ENCODE results near the gene SYNE1.

The SYNE1 gene

DNA sequence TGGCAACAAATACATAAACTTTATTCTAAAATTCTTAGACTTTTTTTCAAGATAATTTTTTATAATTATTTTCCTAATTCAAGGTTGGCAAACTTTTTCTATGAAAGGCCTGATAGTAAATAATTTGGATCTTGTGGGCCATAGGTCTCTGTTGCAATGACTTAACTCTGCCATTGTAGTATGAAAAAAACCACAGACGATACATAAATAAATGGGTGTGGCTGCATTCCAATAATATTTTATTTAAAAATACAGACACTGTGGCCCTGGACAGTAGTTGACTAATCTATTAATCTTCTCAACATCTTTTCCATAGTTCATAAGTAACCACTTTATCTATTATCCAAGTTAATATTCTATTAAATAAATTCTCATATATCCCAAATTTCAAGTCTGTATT is 281.1 kb downstream of the SYNE1 start:
- H4K12ac ChIP-seq (ENCODE audit: low read depth, low read length), result no peak overlapping the region
- no peak overlapping the region for H3K14ac ChIP-seq (ENCODE audit: low read length)
- no peaks in the 10 kb centered on the region for H3K4me1 ChIP-seq (ENCODE audit: control insufficient read depth in 1 of 2, insufficient read depth in 2 of 2, low read length in 2 of 2)
- DNase-seq, result no peak
- H4K8ac ChIP-seq (ENCODE audit: low read depth, low read length), result no peak overlapping the region
- H2BK120ac ChIP-seq (ENCODE audit: insufficient read depth, low read length, poor library complexity), result no peak overlapping the region
- H3K4me3 ChIP-seq (ENCODE audit: low read depth, low read length), result no peak overlapping the region
- no peak overlapping the region for H2BK12ac ChIP-seq (ENCODE audit: low read length)
- H2AFZ ChIP-seq (ENCODE audit: insufficient read depth, low read length, poor library complexity), result no peak overlapping the region
- no peak overlapping the region for H2AK5ac ChIP-seq (ENCODE audit: low read length)
- no CpG with 5 or more reads among the region's 1 CpG for WGBS (ENCODE audit: extremely low coverage, insufficient coverage, insufficient read length)
- no peak overlapping the region for H3K4ac ChIP-seq (ENCODE audit: low read depth, low read length)
- H3K18ac ChIP-seq (ENCODE audit: low read length), result no peak overlapping the region
- H3K79me1 ChIP-seq (ENCODE audit: low read length), result no peaks in the 10 kb centered on the region
- no peaks in the 10 kb centered on the region for H3K79me2 ChIP-seq (ENCODE audit: control insufficient read depth, insufficient read depth, low read length, poor library complexity)
- no peaks in the 10 kb centered on the region for H3K9me3 ChIP-seq (ENCODE audit: insufficient read depth, low read depth, low read length)
- H3K9ac ChIP-seq (ENCODE audit: low read length), result no peak overlapping the region
- no peak overlapping the region for H3K27ac ChIP-seq (ENCODE audit: low read depth, low read length)
- H3K23ac ChIP-seq (ENCODE audit: low read length), result no peak overlapping the region
- H4K91ac ChIP-seq (ENCODE audit: low read depth, low read length), result no peak overlapping the region
- no peaks in the 10 kb centered on the region for H3K27me3 ChIP-seq (ENCODE audit: insufficient read depth, low read length)
- peaks cover 2 to 7% of the 10 kb centered on the region in 2 experiments for H3K36me3 ChIP-seq (ENCODE audit: control insufficient read depth in 1 of 2, insufficient read depth in 2 of 2, low read length in 2 of 2)
- H3K4me2 ChIP-seq (ENCODE audit: low read length), result no peak overlapping the region
- no peak overlapping the region for H2BK5ac ChIP-seq (ENCODE audit: low read depth, low read length, poor library complexity)

DNA sequence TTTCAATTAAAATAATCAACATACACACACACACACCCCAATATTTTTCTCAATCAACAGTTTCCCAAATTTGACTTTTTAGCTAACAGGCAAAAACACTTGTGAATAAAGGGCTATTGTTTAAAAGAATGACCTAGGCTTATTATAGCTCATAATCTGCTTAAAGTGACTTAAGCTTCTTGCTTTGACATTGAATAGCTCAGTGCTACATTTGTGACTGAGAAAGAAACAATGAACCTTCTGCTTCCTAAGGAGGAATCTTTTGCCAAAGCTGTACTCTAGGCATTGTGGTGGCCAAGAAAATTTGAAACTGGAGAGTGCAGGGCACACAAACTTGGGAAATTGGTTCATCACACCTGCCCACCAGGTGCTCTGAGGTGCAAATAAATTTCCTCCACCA is 282.0 kb downstream of the SYNE1 start:
- no peak overlapping the region for H2BK5ac ChIP-seq (ENCODE audit: low read depth, low read length, poor library complexity)
- H3K79me1 ChIP-seq (ENCODE audit: low read length), result no peaks in the 10 kb centered on the region
- no peaks in the 10 kb centered on the region for H3K4me1 ChIP-seq (ENCODE audit: control insufficient read depth in 1 of 2, insufficient read depth in 2 of 2, low read length in 2 of 2)
- no peaks in the 10 kb centered on the region for H3K9me3 ChIP-seq (ENCODE audit: insufficient read depth, low read depth, low read length)
- H3K4ac ChIP-seq (ENCODE audit: low read depth, low read length), result no peak overlapping the region
- no peak overlapping the region for H3K14ac ChIP-seq (ENCODE audit: low read length)
- no peak overlapping the region for H4K91ac ChIP-seq (ENCODE audit: low read depth, low read length)
- H4K8ac ChIP-seq (ENCODE audit: low read depth, low read length), result no peak overlapping the region
- DNase-seq, result no peak
- H3K9ac ChIP-seq (ENCODE audit: low read length), result no peak overlapping the region
- no peak overlapping the region for H4K12ac ChIP-seq (ENCODE audit: low read depth, low read length)
- H3K27me3 ChIP-seq (ENCODE audit: insufficient read depth, low read length), result no peaks in the 10 kb centered on the region
- no peaks in the 10 kb centered on the region for H3K79me2 ChIP-seq (ENCODE audit: control insufficient read depth, insufficient read depth, low read length, poor library complexity)
- H2AFZ ChIP-seq (ENCODE audit: insufficient read depth, low read length, poor library complexity), result no peak overlapping the region
- H3K23ac ChIP-seq (ENCODE audit: low read length), result no peak overlapping the region
- peaks cover 2 to 7% of the 10 kb centered on the region in 2 experiments for H3K36me3 ChIP-seq (ENCODE audit: control insufficient read depth in 1 of 2, insufficient read depth in 2 of 2, low read length in 2 of 2)
- H3K4me3 ChIP-seq (ENCODE audit: low read depth, low read length), result no peak overlapping the region
- H2BK12ac ChIP-seq (ENCODE audit: low read length), result no peak overlapping the region
- no peak overlapping the region for H3K4me2 ChIP-seq (ENCODE audit: low read length)
- H2AK5ac ChIP-seq (ENCODE audit: low read length), result no peak overlapping the region
- no peak overlapping the region for H3K27ac ChIP-seq (ENCODE audit: low read depth, low read length)
- H3K18ac ChIP-seq (ENCODE audit: low read length), result no peak overlapping the region
- no peak overlapping the region for H2BK120ac ChIP-seq (ENCODE audit: insufficient read depth, low read length, poor library complexity)

DNA sequence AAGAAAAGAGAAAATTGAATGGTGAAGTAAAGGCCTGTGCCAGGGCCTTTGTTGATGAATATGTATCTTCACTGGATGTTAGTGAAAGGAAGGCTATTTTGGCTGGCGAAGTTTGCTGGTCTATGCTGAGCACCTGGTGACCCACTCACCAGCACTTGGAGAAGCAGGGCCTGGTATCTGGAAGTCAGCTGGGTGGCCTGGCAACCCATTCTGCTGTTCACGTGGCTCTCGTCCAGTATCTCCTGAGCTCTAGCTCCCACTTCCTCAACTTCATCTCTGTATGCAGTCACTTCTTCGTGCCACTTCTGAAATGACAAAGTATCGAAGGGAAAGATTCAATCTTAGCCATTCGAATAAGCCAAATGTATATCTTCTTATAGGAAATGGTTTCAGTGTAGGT is 283.7 kb downstream of the SYNE1 start:
- Histone ChIP-seq H3K23ac (ENCODE audit: low read length) (no peak overlapping the region), H3K79me2 (ENCODE audit: control insufficient read depth, insufficient read depth, low read length, poor library complexity) (no peaks in the 10 kb centered on the region), H3K9me3 (ENCODE audit: insufficient read depth, low read depth, low read length) (no peaks in the 10 kb centered on the region), H2BK5ac (ENCODE audit: low read depth, low read length, poor library complexity) (no peak overlapping the region), H3K79me1 (ENCODE audit: low read length) (no peaks in the 10 kb centered on the region), H3K4me3 (ENCODE audit: low read depth, low read length) (no peak overlapping the region), H3K9ac (ENCODE audit: low read length) (no peak overlapping the region), H3K4me1 (ENCODE audit: control insufficient read depth in 1 of 2, insufficient read depth in 2 of 2, low read length in 2 of 2) (no peaks in the 10 kb centered on the region), H4K91ac (ENCODE audit: low read depth, low read length) (no peak overlapping the region), H2AFZ (ENCODE audit: insufficient read depth, low read length, poor library complexity) (no peak overlapping the region), H3K27ac (ENCODE audit: low read depth, low read length) (no peak overlapping the region), H3K14ac (ENCODE audit: low read length) (no peak overlapping the region), H2BK12ac (ENCODE audit: low read length) (no peak overlapping the region), H2AK5ac (ENCODE audit: low read length) (no peak overlapping the region), H4K8ac (ENCODE audit: low read depth, low read length) (no peak overlapping the region), H3K27me3 (ENCODE audit: insufficient read depth, low read length) (no peaks in the 10 kb centered on the region), H3K36me3 (ENCODE audit: control insufficient read depth in 1 of 2, insufficient read depth in 2 of 2, low read length in 2 of 2) (peaks cover 2 to 7% of the 10 kb centered on the region in 2 experiments), H2BK120ac (ENCODE audit: insufficient read depth, low read length, poor library complexity) (no peak overlapping the region), H3K4me2 (ENCODE audit: low read length) (no peak overlapping the region), H4K12ac (ENCODE audit: low read depth, low read length) (no peak overlapping the region), H3K4ac (ENCODE audit: low read depth, low read length) (no peak overlapping the region), H3K18ac (ENCODE audit: low read length) (no peak overlapping the region)
- no peak for DNase-seq
- no CpG with 5 or more reads among the region's 6 CpGs for WGBS (ENCODE audit: extremely low coverage, insufficient coverage, insufficient read length)

DNA sequence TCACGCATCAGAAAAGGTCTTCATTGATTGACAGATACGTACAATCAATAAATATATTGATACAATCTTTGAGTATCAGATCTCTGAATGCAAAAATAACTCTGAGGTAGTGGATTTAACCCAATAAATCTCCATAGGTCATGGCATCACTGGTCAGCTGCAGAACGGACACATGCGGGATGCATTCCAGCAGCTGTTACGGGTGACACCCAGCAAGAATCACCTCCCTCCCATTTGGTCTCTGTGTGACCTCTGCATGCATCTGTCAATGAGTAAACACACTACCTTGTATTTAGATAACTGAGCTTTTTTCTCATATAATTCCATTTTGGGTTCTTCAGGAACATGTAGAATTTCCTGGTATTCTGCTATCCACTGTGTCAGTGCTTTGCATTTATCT is 285.4 kb downstream of the SYNE1 start:
- Histone ChIP-seq H3K27me3 (ENCODE audit: insufficient read depth, low read length) (no peaks in the 10 kb centered on the region), H3K4ac (ENCODE audit: low read depth, low read length) (no peak overlapping the region), H3K36me3 (ENCODE audit: control insufficient read depth in 1 of 2, insufficient read depth in 2 of 2, low read length in 2 of 2) (peaks cover 2 to 6% of the 10 kb centered on the region in 2 experiments), H3K18ac (ENCODE audit: low read length) (no peak overlapping the region), H3K27ac (ENCODE audit: low read depth, low read length) (no peak overlapping the region), H2BK12ac (ENCODE audit: low read length) (no peak overlapping the region), H3K4me2 (ENCODE audit: low read length) (no peak overlapping the region), H3K4me1 (ENCODE audit: control insufficient read depth in 1 of 2, insufficient read depth in 2 of 2, low read length in 2 of 2) (no peaks in the 10 kb centered on the region), H2BK5ac (ENCODE audit: low read depth, low read length, poor library complexity) (no peak overlapping the region), H3K9me3 (ENCODE audit: insufficient read depth, low read depth, low read length) (no peaks in the 10 kb centered on the region), H2AFZ (ENCODE audit: insufficient read depth, low read length, poor library complexity) (no peak overlapping the region), H2AK5ac (ENCODE audit: low read length) (no peak overlapping the region), H3K23ac (ENCODE audit: low read length) (no peak overlapping the region), H2BK120ac (ENCODE audit: insufficient read depth, low read length, poor library complexity) (no peak overlapping the region), H3K14ac (ENCODE audit: low read length) (no peak overlapping the region), H3K9ac (ENCODE audit: low read length) (no peak overlapping the region), H4K8ac (ENCODE audit: low read depth, low read length) (no peak overlapping the region), H3K79me1 (ENCODE audit: low read length) (no peaks in the 10 kb centered on the region), H3K79me2 (ENCODE audit: control insufficient read depth, insufficient read depth, low read length, poor library complexity) (no peaks in the 10 kb centered on the region), H4K91ac (ENCODE audit: low read depth, low read length) (no peak overlapping the region), H3K4me3 (ENCODE audit: low read depth, low read length) (no peak overlapping the region), H4K12ac (ENCODE audit: low read depth, low read length) (no peak overlapping the region)
- peak in 1 of 2 donors; percentile 23 for DNase-seq
- WGBS (ENCODE audit: extremely low coverage, insufficient coverage, insufficient read length), result no CpG with 5 or more reads among the region's 5 CpGs

All from trophoblast cell (in vitro differentiated cells and primary cell).